GM21786 (cell line): ENCODE measurements around the gene MYRFL.
A peak's percentile ranks its signal among the peaks of the same experiment; 100 is the strongest.
"Not testable (repeated sequence)": the region's sequence is repeated elsewhere in the genome, so short reads cannot be mapped to it uniquely, and the experiment has no call there.

Experiments
- ATAC-seq: cut with Tn5 transposase; IDR thresholded peaks from one replicate; pipeline ENCODE4 v1.9.1; 2021; ENCODE audit not compliant: unreplicated experiment

MYRFL gene

GRCh38 chr12:69840727-69841126 lies 15.7 kb downstream of the MYRFL start:
- no peak for ATAC-seq

GRCh38 chr12:69843608-69844007 lies 18.6 kb downstream of the MYRFL start:
- ATAC-seq, result no peak

- no peak for ATAC-seq
Measured at GRCh38 chr12:69844416-69844815, 19.4 kb downstream of the MYRFL start.

DNA sequence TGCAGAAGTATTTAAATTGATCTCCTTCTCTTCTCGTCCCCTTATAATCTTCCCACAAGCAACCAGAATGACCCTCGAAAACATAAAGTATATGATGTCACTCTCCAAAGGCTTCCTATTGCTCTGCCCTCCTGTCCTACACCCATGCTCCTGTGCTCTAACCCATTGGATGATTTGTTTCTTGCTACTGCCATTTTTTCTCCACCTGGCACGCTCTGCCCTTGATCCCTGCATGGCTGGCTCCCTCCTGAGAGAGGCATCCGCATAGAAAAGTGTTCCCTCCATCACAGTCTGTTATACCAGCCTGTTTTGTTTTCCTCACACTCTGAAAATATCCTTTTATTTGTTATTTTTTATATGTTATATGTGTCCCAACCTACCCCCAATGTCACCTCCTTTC lies 19.8 kb downstream of the MYRFL start:
- ATAC-seq, result no peak

DNA sequence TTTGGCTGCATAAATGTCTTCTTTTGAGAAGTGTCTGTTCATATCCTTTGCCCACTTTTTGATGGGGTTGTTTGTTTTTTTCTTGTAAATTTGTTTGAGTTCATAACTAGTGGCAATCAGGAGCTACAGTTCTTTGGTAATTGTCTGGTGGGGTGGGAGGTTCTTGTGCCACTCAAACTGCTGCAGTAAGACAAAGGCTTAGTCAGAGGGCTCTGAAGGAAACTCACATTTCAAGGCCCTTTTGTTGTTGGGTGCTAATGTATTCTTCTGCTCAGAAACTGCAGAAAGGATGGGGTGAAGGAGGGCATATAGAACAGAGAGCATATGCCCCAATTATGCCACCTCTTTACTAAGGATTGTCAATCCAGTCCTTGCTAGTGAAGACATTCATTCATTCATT lies 21.9 kb downstream of the MYRFL start:
- ATAC-seq, result no peak

DNA sequence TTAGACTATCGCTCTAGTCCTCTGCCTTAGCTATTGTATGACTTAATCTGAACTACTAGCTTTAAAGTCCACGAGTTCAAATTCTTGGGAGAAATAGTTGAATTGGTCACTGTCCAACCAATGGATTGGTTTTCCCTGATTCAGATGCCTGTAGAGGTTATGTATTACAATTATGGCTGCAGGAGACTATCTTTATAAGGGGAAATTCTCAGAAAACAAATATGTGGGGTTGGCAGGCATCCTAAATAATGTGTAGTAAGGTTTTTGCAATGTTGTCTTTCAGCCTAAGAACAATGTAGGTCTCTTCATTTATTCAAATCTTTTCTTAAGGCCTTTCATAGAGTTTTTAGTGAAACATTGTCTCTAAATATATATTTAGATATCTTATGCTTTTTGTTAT lies 26.9 kb downstream of the MYRFL start:
- no peak for ATAC-seq

DNA sequence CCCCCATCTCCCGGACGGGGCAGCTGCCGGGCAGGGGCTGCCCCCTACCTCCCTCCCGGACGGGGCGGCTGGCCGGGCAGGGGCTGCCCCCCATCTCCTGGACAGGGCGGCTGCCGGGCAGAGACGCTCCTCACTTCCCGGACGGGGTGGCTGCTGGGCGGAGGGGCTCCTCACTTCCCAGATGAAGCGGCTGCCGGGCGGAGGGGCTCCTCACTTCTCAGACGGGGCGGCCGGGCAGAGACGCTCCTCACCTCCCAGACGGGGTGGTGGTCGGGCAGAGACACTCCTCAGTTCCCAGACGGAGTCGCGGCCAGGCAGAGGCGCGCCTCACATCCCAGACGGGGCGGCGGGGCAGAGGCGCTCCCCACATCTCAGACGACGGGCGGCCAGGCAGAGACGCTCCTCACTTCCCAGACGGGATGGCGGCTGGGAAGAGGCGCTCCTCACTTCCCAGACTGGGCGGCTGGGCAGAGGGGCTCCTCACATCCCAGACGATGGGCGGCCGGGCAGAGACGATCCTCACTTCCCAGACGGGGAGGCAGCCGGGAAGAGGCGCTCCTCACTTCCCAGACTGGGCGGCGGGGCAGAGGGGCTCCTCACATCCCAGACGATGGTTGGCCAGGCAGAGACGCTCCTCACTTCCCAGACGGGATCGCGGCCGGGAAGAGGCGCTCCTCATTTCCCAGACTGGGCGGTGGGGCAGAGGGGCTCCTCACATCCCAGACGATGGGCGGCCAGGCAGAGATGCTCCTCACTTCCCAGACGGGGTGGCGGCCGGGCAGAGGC lies 28.3 kb downstream of the MYRFL start:
- not testable (repeated sequence) for ATAC-seq

DNA sequence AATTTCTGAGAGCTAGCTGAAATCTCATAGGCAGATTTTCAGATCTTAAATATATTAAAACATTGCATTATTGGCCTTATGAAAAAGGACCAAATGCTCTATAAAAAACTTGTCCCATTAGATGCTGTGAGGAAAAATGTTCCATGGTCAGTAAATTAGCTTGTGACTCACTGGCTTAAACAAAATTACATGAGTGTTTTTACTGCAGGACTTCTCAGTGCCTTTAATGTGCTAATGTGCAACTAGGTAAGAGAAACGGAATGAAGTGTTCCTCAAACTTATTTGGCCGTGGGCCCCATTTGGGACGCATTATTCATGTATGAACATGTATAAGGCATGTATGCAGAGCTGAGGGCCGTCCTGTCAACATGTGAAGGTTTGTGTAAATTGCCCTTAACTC lies 41.7 kb downstream of the MYRFL start:
- no peak for ATAC-seq

DNA sequence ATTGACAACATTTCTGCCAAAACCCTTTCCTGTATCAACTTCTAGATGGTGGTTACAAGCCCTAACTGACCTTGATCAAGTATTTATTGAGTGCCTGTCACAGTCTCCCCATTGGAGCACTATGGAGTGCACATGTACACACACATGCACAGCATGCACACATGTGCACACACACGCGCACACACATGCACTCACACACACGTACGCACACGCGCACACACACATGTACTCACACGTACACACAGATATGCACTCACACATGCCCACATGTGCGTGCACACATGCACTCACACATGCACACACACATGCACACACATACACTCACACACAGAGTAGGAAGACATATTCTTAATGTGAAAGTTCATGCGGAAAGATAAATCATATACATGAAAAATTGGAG lies 43.7 kb downstream of the MYRFL start:
- ATAC-seq, result no peak

DNA sequence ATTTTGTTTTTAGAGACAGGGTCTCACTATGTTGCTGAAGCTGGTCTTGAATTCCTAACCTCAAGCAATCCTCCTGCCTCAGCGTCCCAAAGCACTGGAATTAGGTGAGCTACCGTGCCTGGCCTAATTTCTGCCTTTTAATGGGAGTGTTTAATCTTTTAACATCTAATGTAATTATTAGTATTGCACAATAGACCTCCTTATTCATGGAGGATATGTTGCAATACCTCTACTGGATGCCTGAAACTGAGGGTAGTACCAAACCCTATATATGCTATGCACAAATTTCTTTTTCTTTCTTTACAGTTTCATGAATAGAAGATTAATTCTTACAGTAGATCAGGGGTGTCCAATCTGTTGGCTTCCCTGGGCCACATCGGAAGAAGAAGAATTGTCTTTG lies 47.8 kb downstream of the MYRFL start:
- ATAC-seq, result no peak

- ATAC-seq, result no peak
Measured at GRCh38 chr12:69873429-69873828, 48.4 kb downstream of the MYRFL start.

DNA sequence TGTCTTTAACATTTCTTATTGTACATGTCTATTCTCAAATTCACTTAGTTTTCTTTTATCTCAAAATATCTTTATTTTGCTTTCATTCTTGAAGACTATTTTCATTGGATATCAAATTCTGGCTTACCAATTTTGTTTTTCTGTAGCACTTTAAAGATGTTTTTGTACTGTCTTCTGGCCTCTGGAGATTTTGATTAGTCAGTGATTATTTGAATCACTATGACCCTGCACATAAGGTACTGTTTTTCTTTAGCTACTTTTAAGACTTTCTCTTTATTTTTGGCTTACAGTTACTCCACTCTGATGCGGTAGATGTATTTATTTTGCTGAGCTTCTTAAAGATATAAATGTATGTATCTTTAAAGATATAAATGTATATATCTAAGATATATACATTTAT lies 49.6 kb downstream of the MYRFL start:
- ATAC-seq, result no peak

DNA sequence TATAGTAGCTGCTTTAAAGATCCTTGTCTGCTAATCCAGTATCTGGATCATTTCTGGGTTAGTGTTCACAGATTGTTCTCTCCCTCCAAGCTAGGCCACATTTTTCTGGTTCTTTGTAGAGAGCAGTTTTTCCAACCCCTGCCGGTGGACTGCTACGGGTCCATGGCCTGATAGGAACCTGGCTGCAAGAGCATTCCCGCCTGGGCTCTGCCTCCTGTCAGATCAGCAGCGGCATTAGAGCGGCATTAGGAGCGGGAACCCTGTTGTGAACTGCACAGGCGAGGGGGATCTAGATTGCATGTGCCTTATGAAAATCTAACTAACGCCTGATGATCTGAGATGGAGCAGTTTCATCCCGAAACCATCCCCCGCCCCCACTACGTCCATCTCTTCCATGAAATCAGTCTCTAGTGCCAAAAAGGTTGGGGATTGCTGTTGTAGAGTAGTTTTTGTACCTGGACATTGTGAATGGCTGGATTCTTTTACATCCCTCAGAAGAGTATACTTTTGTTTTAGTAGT lies 50.4 kb downstream of the MYRFL start:
- ATAC-seq, result no peak

- peak; percentile 95 for ATAC-seq
Measured at GRCh38 chr12:69879007-69879960, 54.3 kb downstream of the MYRFL start.

- no peak for ATAC-seq
Measured at GRCh38 chr12:69880571-69880970, 55.5 kb downstream of the MYRFL start.

DNA sequence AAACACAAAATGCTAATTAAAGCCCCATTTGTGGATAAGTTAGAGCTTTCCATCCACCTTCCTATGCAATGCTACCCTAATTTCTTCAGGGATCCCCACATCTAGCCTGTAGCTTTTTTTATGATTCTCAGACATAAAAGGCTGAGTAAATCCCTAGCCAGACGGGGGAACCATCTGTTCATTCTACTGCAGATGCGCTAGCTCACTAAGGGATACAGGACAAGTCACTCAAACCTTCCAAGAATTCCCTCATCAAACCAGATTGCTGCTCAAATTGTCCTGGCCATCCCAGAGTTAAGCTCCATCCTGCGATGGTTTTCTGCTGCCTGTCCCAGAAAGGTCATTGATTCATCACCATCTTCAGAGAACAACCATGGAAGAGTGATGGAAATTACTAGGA lies 56.7 kb downstream of the MYRFL start:
- no peak for ATAC-seq

- ATAC-seq, result no peak
Measured at GRCh38 chr12:69884386-69884785, 59.4 kb downstream of the MYRFL start.

DNA sequence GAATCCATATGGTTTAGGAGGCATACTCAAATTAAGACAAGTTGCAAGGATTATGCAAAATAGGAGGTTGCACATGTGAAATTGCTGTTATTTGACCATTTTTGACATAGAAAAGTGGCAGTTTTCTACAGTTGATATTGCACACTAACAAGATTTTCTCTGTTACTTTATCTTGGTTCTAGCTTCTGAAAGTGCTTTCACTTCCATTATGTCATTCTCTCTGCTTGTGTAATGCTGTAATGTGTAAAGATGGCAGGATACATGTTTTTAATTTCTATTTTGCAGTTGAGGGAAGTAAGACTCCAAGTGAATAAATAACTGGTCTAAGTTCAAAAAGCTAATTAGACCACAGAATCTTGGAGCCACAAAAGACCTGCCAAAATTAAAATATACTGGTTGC lies 60.6 kb downstream of the MYRFL start:
- ATAC-seq, result no peak

- no peak for ATAC-seq
Measured at GRCh38 chr12:69886109-69886508, 61.1 kb downstream of the MYRFL start.

DNA sequence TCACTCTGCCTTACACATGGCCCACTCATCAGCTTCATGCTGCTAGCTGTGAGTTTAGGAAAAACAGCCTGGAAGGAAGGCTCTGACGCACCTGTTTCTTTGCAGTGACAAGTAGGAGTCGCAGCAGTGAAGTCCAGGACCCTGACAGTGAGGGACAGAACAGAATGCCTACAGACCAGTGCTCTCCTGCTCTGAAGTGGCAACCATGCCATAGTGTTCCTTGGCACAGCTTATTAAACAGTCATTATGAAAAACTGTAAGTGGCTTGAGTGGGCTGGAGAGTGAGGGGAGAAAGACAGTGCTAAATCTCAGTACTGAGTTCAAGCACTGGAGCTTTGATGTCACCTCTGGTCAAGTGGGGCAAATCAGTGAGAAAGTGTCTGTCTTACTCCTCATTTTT lies 61.7 kb downstream of the MYRFL start:
- no peak for ATAC-seq

GRCh38 chr12:69888901-69889300 lies 63.9 kb downstream of the MYRFL start:
- no peak for ATAC-seq
